Measurements from ENCODE around the gene BABAM2. TPM values are rescaled to one million over a fixed set of nuclear protein-coding genes. Genes with fewer than 3 reads are reported as not detected.

The BABAM2 gene
- total and polyA plus RNA-seq, 4 donors = 28.1 to 40.4 (median 37.0) TPM

DNA sequence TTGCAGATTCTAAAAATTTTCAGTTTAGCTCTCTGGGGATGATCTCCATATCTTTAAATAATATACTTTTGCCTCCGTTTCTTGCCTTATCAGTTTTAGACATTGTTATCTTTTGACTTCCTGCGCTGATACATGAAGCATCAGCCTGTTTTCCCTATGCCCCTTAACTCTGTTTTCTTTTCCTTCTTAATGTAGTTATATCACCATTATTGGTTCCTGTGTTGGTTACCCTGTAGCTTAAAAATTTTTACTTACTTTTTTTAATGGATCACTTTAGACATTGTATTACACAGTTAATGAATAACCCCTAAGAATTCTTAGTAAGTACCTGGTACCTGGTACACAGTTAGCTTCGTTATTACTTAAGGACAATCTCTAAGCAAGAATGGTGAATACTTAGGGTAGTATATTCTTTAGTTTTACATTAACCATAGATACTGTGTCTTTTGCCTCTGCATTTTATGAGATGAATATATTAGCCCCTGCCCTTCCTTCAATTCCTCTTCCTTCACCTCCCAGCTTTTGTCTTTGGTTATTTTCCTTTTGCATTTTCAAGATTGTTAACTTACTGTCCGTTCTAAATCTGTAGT is 40.9 kb downstream of the BABAM2 start:
- Histone ChIP-seq H3K4me3 (ENCODE audit: low read depth, low read length) (no peak overlapping the region), H3K27ac (ENCODE audit: low read depth, low read length) (no peak overlapping the region)
- no CpG with 5 or more reads among the region's 4 CpGs for WGBS (ENCODE audit: insufficient coverage)

DNA sequence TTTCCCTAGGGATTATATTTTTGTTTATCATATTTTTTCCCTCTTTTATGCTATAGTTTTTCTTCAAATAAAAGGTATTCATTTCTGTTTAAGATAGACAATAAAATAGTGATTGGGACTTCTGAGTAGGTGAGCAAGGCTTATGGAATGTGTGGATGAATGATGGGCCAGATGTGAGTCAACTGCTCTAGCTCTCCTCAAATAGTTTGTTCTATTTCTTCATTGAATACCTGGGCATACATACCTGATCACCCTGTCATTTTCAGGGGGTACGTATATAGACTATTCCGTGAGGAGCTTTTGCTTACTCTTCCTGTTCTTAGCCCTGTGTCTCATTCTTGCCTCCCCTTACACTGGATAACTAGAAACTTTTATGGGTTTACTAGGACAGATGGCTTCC is 41.9 kb downstream of the BABAM2 start:
- no peaks in the 10 kb centered on the region for H3K36me3 ChIP-seq (ENCODE audit: control insufficient read depth, insufficient read depth, low read length)
- no peak for DNase-seq (ENCODE audit: low read depth in 4 of 6, low spot score in 6 of 6)
- no peak overlapping the region for H3K27ac ChIP-seq (ENCODE audit: low read depth, low read length)
- WGBS (ENCODE audit: insufficient coverage) = 100% methylated on average over 2 of the region's 2 CpGs
- no peak overlapping the region for H3K4me3 ChIP-seq (ENCODE audit: low read depth, low read length)
- no peaks in the 10 kb centered on the region for H3K9me3 ChIP-seq (ENCODE audit: control insufficient read depth, insufficient read depth, low read length)
- H3K4me1 ChIP-seq (ENCODE audit: control insufficient read depth, insufficient read depth, low read length) = no peaks in the 10 kb centered on the region
- no peaks in the 10 kb centered on the region for H3K27me3 ChIP-seq (ENCODE audit: control insufficient read depth, insufficient read depth, low read length)

More for the DNA sequence above, 40.9 kb downstream of the BABAM2 start:
- no peaks in the 10 kb centered on the region for H3K9me3 ChIP-seq (ENCODE audit: control insufficient read depth, insufficient read depth, low read length)
- DNase-seq (ENCODE audit: low read depth in 4 of 6, low spot score in 6 of 6) = no peak
- no peaks in the 10 kb centered on the region for H3K27me3 ChIP-seq (ENCODE audit: control insufficient read depth, insufficient read depth, low read length)
- no peaks in the 10 kb centered on the region for H3K36me3 ChIP-seq (ENCODE audit: control insufficient read depth, insufficient read depth, low read length)
- no peaks in the 10 kb centered on the region for H3K4me1 ChIP-seq (ENCODE audit: control insufficient read depth, insufficient read depth, low read length)

DNA sequence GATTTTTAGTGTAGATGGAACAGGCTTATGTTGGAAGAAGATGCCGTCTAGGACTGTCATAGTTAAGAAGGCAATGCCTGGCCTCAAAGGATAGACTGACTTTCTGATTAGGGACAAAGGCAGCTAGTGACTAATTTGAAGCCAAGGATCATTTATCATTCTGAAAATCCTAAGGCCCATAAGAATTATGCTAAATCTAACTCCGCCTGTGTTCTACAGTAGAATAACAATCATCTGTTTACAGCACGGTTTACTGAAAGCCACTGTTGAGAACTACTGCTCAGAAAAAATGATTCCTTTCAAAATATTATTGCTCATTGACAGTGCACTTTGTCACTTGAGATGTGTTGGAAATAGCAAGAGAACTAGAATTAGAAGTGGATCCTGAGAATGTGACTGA is 44.5 kb downstream of the BABAM2 start:
- no peaks in the 10 kb centered on the region for H3K27me3 ChIP-seq (ENCODE audit: control insufficient read depth, insufficient read depth, low read length)
- no peak overlapping the region for H3K27ac ChIP-seq (ENCODE audit: low read depth, low read length)
- no CpG with 5 or more reads among the region's 3 CpGs for WGBS (ENCODE audit: insufficient coverage)
- no peak overlapping the region for H3K4me3 ChIP-seq (ENCODE audit: low read depth, low read length)
- H3K4me1 ChIP-seq (ENCODE audit: control insufficient read depth, insufficient read depth, low read length) = no peaks in the 10 kb centered on the region
- no peaks in the 10 kb centered on the region for H3K9me3 ChIP-seq (ENCODE audit: control insufficient read depth, insufficient read depth, low read length)
- no peak for DNase-seq (ENCODE audit: low read depth in 4 of 6, low spot score in 6 of 6)
- H3K36me3 ChIP-seq (ENCODE audit: control insufficient read depth, insufficient read depth, low read length) = no peaks in the 10 kb centered on the region

DNA sequence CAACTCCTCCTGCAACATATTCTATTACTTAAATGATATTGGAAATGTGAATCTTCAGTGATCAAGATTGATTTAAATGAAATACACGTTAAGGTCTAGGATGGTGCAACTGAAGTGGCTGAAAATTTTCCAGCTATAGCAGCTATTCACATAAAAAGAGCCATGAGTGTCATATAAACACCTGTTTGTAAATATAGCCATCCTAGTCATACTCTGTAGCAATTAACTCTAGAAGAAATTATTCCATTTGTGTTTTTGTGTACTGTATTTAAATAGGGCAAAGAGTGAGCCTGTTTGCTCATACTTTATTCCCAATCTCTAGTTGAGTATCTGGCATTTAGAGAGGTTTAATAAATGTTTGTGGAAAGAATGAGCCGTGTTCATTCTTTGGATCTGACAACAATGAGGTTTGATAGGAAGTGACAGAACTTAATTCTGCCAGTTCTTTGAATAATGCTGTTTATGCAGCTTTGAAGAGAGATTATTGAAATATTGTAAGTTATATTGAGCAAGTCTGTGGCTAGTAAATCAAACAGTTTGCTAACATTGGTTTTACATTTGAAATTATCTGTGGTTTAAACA is 49.7 kb downstream of the BABAM2 start:
- H3K36me3 ChIP-seq (ENCODE audit: control insufficient read depth, insufficient read depth, low read length) = peaks cover 3% of the 10 kb centered on the region
- H3K27me3 ChIP-seq (ENCODE audit: control insufficient read depth, insufficient read depth, low read length) = no peaks in the 10 kb centered on the region
- no peak overlapping the region for H3K27ac ChIP-seq (ENCODE audit: low read depth, low read length)
- WGBS (ENCODE audit: insufficient coverage) = 100% methylated on average over 1 of the region's 2 CpGs
- DNase-seq (ENCODE audit: low read depth in 4 of 6, low spot score in 6 of 6) = no peak
- H3K4me1 ChIP-seq (ENCODE audit: control insufficient read depth, insufficient read depth, low read length) = peaks cover 3% of the 10 kb centered on the region
- H3K4me3 ChIP-seq (ENCODE audit: low read depth, low read length) = no peak overlapping the region
- no peaks in the 10 kb centered on the region for H3K9me3 ChIP-seq (ENCODE audit: control insufficient read depth, insufficient read depth, low read length)

DNA sequence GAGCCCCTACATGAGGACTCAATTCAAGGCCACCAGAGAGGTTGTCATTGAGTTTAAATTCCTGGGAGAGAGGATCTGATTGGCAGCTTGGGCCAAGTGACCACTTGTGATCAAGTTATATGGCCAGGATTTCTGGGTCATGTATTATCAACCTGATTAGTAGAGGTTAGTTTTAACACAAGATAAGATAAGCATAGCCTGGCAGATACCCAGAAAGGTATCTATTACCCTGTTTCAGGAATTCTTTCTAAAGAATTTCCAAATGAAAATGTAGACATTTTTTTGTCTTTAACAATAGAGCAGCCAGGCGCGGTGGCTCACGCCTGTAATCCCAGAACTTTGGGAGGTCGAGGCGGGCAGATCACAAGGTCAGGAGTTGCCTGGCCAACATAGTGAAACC is 50.5 kb downstream of the BABAM2 start:
- Histone ChIP-seq H3K27ac (ENCODE audit: low read depth, low read length) (no peak overlapping the region), H3K9me3 (ENCODE audit: control insufficient read depth, insufficient read depth, low read length) (no peaks in the 10 kb centered on the region), H3K4me3 (ENCODE audit: low read depth, low read length) (no peak overlapping the region), H3K36me3 (ENCODE audit: control insufficient read depth, insufficient read depth, low read length) (peaks cover 3% of the 10 kb centered on the region), H3K4me1 (ENCODE audit: control insufficient read depth, insufficient read depth, low read length) (peaks cover 3% of the 10 kb centered on the region), H3K27me3 (ENCODE audit: control insufficient read depth, insufficient read depth, low read length) (no peaks in the 10 kb centered on the region)
- 94% methylated on average over 3 of the region's 5 CpGs for WGBS (ENCODE audit: insufficient coverage)
- no peak for DNase-seq (ENCODE audit: low read depth in 4 of 6, low spot score in 6 of 6)

DNA sequence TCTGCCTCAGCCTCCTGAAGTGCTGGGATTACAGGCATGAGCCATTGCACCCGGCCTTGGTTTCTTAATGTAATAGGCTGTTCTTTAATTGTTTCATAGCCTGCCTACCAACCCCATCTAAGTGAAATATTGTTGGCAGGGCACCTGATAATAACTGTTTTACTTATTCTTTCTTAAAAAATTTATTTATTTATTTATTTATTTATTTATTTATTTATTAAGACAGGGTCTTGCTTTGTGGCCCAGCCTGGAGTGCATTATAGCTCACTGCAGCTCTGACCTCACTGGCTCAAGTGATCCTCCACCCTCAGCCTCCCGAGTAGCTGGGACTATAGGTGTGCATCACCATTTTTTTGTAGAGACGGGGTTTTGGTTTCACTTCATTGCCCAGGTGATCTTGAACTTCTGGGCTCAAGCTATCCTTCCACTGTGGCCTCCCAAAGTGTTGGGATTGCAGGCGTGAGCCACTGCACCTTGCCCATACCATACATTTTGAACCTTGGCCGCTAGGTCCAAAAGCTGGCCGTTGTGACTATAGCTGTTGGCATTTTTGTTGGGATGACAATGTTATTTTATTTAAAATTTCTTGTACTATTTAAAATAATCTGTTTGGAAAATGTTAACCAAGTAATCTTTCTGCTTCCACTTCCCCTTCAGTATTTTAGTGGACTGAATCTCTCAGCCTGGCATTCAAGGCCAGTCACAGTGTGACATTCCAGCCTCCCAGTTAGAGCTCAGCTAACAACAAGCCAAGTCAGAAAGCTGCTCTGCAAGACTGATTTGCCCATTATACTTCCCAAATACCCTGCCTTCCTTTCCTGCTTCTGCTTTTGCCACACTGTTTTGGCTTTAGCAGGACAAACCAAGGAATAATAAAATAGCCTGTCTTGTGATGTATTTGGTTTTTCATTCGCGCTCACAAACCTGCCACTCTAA is 52.4 kb downstream of the BABAM2 start:
- 85% methylated on average over 4 of the region's 8 CpGs for WGBS (ENCODE audit: insufficient coverage)
- Histone ChIP-seq H3K36me3 (ENCODE audit: control insufficient read depth, insufficient read depth, low read length) (peaks cover 3% of the 10 kb centered on the region), H3K27me3 (ENCODE audit: control insufficient read depth, insufficient read depth, low read length) (no peaks in the 10 kb centered on the region), H3K27ac (ENCODE audit: low read depth, low read length) (no peak overlapping the region), H3K4me1 (ENCODE audit: control insufficient read depth, insufficient read depth, low read length) (peaks cover 3% of the 10 kb centered on the region), H3K9me3 (ENCODE audit: control insufficient read depth, insufficient read depth, low read length) (no peaks in the 10 kb centered on the region), H3K4me3 (ENCODE audit: low read depth, low read length) (no peak overlapping the region)
- DNase-seq (ENCODE audit: low read depth in 4 of 6, low spot score in 6 of 6) = no peak

GRCh38 chr2:27946530-27947060 is 56.1 kb downstream of the BABAM2 start:
- peaks cover 3% of the 10 kb centered on the region for H3K4me1 ChIP-seq (ENCODE audit: control insufficient read depth, insufficient read depth, low read length)
- no peak for DNase-seq (ENCODE audit: low read depth in 4 of 6, low spot score in 6 of 6)
- H3K9me3 ChIP-seq (ENCODE audit: control insufficient read depth, insufficient read depth, low read length) = no peaks in the 10 kb centered on the region
- no peak overlapping the region for H3K27ac ChIP-seq (ENCODE audit: low read depth, low read length)
- H3K27me3 ChIP-seq (ENCODE audit: control insufficient read depth, insufficient read depth, low read length) = no peaks in the 10 kb centered on the region
- no peak overlapping the region for H3K4me3 ChIP-seq (ENCODE audit: low read depth, low read length)
- WGBS (ENCODE audit: insufficient coverage) = 93% methylated on average over 2 of the region's 5 CpGs
- peaks cover 3% of the 10 kb centered on the region for H3K36me3 ChIP-seq (ENCODE audit: control insufficient read depth, insufficient read depth, low read length)

- Histone ChIP-seq H3K36me3 (ENCODE audit: control insufficient read depth, insufficient read depth, low read length) (no peaks in the 10 kb centered on the region), H3K27me3 (ENCODE audit: control insufficient read depth, insufficient read depth, low read length) (no peaks in the 10 kb centered on the region), H3K9me3 (ENCODE audit: control insufficient read depth, insufficient read depth, low read length) (no peaks in the 10 kb centered on the region), H3K4me1 (ENCODE audit: control insufficient read depth, insufficient read depth, low read length) (peaks cover 3% of the 10 kb centered on the region), H3K27ac (ENCODE audit: low read depth, low read length) (no peak overlapping the region), H3K4me3 (ENCODE audit: low read depth, low read length) (no peak overlapping the region)
- no peak for DNase-seq (ENCODE audit: low read depth in 4 of 6, low spot score in 6 of 6)
- whole genome bisulfite sequencing (ENCODE audit: insufficient coverage) = no CpG with 5 or more reads among the region's 1 CpG
These were observed 61.5 kb downstream of the BABAM2 start for GRCh38 chr2:27952070-27952469.

- DNase-seq (ENCODE audit: low read depth in 4 of 6, low spot score in 6 of 6) = no peak
- peaks cover 3% of the 10 kb centered on the region for H3K4me1 ChIP-seq (ENCODE audit: control insufficient read depth, insufficient read depth, low read length)
- H3K36me3 ChIP-seq (ENCODE audit: control insufficient read depth, insufficient read depth, low read length) = no peaks in the 10 kb centered on the region
- H3K9me3 ChIP-seq (ENCODE audit: control insufficient read depth, insufficient read depth, low read length) = no peaks in the 10 kb centered on the region
- no peaks in the 10 kb centered on the region for H3K27me3 ChIP-seq (ENCODE audit: control insufficient read depth, insufficient read depth, low read length)
- 94% methylated on average over 4 of the region's 4 CpGs for WGBS (ENCODE audit: insufficient coverage)
- no peak overlapping the region for H3K4me3 ChIP-seq (ENCODE audit: low read depth, low read length)
- no peak overlapping the region for H3K27ac ChIP-seq (ENCODE audit: low read depth, low read length)
These were observed 62.5 kb downstream of the BABAM2 start for GRCh38 chr2:27953077-27953476.
